Cerebellar cortex (tissue), 1 donor: Measurements from ENCODE around the gene INPP5D.
"Not testable (repeated sequence)": the region's sequence is repeated elsewhere in the genome, so short reads cannot be mapped to it uniquely, and the experiment has no call there.

Experiments
- DNase-seq: peaks from one replicate; pipeline ENCODE4 v3.0.0-alpha.2; 2015; ENCODE audit warnings: low spot score

INPP5D gene

DNA sequence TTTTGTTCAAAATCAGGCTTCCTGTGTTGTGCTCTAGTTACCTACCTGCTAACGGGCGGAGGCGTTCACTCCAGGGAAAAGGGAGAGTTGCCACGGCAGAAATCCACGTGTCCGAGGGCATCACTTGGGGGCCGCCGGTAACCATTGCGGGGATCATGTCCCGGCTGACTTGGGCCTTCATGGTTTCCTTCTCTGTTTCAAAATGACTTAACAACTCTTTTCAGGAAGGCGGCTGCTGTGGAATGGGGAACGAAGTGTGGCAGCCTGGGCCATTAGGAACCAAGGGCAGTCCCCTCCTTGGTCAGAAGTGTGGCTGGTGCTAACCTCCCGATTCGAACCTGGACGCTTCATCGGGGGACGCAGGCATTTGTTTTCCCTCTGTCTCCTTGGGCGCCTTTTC is 56.8 kb downstream of the INPP5D start:
- no peak for DNase-seq

DNA sequence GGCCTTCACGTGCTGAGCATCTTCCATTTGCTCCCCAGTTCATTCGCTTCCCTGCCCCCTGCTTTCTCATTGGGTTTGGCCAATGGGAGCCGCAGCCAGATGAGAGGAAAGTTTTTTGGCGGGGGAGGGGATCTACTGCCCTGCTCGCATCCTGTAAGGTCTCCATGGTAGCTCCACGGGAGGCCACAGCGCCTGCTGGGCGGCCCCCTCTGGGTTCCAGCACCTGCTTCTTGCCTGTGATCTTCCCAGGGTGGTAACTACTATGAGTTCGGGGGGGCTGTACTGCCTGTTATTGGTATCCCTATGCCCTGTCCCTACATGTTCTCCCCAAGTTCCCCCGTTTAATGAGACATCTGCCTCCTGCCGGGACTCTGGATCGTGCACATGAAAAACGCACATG is 57.2 kb downstream of the INPP5D start:
- no peak for DNase-seq

DNA sequence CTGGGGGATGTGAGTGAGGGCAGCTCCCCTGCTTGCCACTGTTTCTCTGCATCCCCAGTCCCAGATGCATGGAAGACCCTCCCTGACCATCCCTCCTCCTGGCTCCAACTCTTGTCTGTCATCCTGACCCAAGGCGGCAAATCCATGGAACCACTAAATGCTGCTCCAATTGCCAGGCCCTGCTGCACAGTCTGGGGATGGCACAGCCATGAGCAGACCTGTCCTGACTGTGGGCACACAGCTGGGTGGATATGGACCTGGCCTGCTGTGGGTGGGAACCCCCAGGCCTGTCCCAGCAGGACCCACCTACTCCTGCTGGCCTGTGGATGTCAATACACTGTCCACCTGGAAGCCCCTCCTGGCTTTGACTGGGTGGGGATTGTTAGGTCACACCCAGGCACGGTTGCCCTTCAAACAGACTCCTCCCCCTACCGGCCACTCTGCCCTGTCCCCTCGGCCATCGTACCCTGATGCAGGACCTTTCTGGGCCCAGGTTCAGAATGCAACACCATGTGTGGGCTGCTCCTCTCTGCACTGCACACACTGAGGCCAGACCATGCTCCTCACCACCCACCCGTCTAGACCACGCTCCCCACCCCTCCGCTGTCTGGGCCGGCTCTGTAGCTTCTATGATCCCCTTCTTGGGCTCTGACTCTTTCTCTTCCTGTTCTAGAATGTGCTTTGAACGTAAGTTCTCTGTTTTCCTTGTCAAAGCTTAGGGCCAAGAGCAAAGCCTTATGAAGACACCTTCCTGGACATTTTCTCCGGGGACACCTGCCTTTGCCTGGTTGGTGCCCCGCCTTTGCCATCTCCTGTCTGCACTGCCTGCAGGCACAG is 57.9 kb downstream of the INPP5D start:
- DNase-seq, result no peak

DNA sequence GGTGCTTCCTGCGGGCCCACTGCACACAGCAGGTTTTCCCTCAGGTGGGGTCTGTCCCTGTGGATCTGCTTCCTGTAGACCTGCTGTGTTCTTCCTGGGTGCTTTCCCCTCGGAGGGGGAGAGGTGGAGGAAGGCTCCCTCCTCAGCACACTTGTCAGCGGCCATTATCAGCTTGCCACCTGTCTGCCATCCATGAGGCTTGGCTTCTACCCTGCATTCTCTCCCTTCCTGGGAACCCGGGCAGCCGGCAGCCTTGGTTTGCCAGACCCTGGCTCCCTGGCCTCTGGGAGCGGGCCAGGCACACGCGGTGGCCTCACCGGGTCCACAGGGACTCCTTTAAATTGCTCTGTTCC is 58.5 kb downstream of the INPP5D start:
- peak; percentile 22 for DNase-seq

DNA sequence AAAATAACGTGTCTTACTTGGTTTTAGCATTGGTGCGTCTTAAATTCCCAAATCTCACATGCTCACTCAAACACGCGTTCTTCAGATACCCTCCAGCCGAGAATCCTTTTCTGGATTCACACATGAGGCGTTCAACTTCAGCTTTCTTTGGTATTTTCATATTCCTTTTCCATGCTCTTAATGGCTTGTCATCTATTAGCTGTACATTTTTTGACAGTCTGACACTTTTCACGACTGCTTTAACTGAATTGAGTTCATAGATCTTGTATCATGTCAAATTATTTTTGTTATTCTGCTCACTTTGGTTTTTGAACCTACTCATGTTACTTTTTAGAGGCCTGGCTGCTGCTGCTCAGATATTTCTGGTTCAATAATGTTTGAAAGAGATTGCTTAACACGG is 59.0 kb downstream of the INPP5D start:
- peak; percentile 6 for DNase-seq

DNA sequence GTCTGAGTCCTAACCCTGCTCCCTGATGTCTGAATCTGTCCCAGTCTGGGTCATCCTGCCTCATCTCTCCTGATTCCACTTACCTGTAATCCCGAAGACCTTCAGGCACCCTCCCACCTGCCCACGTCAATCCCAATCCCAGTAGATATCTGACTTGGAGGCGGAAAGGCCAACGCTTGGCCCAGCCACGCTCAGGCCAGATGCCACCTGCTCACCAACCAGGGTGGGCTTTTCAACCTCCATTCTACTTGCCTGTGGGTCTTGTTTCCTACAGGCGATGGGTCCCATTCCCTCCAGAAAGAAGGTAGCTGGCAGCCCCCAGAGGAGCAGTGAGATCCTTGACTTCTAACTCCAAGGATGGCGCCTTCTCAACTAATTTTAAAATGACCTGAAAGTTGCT is 59.7 kb downstream of the INPP5D start:
- DNase-seq, result no peak

DNA sequence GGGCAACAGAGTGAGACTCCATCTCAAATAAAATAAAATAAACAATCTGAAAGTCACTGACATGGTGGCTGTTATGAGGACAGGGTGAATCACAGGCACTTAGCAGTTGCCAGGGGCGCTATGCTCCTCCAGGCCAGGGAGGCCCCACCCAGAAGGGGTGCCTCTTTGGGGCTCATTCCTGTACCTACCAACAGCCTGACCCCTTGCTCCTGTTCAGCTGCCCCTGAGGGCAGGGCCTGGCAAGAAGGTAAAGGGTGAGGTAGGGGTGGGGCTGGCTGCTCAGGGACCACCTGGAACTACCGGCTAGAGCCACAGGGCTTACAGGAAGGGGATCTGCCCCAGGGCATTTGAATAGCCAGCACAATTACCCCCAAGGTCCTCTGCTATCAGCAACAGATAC is 60.3 kb downstream of the INPP5D start:
- no peak for DNase-seq

DNA sequence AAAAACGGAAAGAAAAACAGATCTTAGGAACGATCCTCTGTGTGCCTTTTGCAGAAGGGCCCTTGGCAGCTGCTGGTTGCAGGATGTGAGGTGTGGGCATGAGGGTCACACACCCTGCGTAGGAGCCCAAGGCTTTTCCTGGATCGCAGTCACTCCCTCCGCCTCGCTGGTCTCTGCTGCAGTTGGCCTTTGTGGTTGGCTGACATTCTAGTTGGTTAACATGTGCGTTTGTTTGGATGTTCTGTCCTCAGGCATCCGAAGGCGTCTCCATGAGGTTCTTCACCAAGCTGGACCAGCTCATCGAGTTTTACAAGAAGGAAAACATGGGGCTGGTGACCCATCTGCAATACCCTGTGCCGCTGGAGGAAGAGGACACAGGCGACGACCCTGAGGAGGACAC is 61.7 kb downstream of the INPP5D start:
- no peak for DNase-seq

DNA sequence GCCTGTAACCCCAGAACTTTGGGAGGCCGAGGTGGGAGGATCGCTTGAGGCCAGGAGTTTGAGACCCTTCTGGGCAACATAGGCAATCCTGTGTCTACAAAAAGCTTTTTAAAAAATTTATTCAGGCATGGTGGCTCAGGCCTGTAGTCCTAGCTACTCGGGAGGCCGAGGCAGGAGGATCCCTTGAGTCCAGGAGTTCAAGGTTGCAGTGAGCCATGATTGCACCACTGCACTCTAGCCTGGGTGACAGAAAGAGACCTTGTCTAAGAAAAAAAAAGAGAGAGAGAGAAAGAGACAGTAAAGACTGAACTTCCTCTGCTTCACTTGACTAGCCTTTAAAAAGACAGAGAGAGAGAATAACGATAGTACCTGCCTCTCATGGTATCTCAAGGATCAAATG is 62.4 kb downstream of the INPP5D start:
- no peak for DNase-seq

DNA sequence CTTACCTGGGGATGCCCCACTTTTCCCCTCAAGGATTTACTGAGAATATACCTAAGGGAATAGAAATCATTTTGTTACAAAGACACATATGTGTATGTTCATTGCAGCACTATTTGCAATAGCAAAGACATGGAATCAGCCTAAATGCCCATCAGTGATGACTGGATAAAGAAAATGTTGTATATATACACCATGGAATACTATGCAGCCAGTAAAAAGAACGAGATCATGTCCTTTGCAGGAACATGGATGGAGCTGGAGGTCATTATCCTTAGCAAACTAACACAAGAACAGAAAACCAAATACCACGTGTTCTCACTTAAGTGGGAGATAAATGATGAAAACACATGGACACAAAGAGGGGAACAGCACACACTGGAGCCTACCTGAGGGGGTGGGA is 63.4 kb downstream of the INPP5D start:
- not testable (repeated sequence) for DNase-seq

DNA sequence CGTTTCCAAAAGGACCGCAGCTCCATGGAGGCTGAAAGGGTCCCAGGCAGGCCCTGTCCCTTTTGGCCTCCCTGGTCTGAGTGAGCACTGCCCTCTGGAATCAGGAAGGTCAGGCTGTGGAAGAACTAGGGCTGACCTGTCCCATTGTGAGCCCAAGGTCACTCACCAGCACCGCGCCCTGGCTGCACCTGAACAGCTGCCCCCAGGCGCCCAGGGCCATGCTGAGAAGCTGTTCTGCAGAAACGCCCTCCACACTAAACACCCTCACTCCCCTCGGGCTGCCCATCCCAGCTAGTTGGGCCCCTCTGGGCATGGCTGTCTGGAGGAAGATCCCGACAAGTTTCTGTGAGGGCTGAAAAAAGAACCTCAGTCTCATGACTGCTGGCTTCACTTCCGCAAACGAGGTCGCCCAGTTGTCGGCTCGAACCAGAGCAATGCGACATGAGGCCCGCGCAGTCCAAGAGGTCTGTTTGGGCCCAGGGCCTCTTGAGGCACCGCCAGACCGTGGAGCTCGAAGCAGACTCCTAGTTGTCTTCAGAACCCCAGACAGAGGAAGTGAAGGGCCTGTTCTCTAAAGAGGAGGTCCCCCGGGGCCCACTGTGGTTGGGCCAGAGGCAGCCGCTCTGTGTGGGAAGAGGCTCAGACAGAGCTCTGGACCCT is 64.4 kb downstream of the INPP5D start:
- DNase-seq, result no peak

DNA sequence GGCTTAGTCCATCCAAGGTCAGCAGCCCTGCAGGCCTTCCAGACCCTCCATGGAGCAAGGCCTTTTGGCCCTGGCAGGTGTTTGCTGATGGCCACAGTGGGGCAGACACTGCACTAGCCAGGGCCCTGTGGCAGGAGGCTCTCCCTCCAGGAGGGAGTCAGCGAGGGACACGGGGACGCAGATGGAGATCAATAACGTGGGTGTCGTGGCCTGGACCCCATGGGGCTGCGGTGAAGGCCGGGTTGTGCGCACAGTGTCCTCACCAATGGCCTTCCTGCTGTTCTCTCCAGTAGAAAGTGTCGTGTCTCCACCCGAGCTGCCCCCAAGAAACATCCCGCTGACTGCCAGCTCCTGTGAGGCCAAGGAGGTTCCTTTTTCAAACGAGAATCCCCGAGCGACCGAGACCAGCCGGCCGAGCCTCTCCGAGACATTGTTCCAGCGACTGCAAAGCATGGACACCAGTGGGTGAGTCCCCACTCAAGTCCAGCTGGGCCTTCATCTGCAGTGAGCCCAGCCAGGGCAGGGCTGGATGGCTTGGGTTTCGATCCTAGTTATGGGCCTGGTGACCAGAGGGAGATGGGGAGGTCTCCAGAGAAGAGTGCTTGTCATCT is 65.4 kb downstream of the INPP5D start:
- no peak for DNase-seq

DNA sequence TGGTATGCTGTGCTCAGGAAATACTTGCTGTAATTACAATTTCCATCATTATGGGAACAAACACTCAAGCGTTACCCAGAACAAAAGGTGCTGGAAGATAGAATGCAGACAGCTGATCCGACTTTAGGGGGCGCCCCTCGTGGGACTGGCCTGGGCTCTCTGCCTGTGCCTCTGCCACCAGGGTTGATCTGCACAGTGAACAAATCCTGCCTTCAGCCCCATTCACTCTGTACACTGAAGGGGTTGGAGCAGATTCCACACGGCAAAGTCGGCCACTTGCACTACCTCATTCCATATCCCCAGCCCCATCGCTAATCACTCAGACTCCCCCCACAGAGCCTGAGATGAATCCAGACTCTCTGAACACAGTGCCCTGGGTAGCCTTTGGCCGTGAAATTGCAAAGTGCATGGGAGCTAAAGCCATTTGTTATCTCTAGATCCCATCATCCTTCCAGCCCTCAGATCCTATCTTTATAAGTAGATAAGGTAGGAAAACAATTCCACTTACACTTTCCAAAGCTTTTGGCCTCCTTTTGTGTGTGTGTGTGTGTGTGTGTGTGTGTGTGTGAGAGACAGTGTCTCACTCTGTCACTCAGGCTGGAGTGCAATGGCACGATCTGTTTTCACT is 69.3 kb downstream of the INPP5D start:
- no peak for DNase-seq

DNA sequence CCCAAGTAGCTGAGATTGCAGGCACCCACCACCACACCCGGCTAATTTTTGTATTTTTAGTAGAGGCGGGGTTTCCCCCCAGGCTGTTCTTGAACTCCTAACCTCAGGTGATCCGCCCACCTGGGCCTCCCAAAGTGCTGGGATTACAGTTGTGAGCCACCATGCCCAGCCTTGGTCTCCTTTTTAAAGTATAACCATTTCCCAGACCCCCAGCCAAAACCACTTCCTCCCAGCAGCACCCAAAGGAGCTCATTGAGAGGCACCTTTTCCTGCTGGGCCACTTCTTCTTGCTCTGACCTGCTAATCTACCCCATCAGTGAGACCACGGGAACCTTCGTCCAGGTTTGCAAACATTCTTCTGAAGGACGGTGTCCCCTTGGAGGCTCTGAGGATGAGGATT is 69.9 kb downstream of the INPP5D start:
- no peak for DNase-seq

DNA sequence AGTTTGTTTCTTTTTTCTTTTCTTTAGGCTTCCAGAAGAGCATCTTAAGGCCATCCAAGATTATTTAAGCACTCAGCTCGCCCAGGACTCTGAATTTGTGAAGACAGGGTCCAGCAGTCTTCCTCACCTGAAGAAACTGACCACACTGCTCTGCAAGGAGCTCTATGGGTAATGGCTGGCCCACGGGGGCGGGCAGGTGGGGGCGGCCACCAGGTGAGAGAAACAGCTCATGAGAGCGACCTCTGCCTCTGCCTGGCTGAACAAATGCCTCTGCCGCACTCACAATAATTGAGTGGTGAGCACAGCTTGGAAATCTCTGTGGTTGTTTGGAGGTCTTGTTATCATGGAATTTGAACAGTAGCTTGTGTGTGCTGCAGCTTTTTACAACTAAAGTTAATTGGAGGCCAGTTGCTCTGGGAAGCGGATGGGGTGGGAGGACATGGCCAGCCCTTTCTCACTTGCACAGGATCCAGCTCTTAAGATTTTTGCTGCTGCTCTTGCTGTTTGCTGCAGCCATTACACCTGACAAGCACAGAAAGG is 70.4 kb downstream of the INPP5D start:
- no peak for DNase-seq

DNA sequence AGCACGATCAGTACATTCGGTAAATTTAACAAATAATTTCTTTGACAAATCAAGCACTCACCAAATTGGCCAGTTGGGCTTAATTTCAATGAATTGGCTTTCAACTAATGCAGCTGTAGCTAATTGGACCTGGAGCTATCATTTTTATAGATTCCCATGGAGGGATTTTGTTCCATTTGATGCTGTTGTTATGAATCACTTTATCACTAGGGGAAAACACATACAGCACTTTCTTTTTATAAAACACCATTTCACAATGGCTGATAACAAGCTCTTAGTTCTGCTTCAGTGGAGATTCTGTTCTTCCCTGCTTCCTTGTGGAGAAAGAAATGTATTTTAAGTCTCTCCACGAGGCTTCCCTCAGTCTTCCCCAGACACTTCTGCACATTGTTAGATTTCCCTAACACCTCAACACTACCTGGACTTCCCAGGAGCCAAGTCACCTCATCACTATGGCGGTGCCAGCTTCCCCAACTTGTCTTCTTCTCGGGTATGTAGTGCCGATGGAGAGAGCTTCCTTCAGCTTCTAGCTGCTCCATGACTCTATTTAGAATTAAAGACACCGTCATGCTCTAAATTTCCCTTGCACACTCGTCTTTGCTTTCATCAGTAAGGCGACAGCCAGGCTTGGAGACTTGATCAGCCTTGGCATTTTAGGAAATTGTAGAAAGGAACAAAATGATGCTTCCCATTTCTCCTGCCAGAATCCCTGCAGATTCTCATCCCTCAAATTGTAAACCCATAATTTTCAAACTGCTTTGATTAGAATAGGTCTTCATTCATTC is 72.0 kb downstream of the INPP5D start:
- DNase-seq, result no peak

DNA sequence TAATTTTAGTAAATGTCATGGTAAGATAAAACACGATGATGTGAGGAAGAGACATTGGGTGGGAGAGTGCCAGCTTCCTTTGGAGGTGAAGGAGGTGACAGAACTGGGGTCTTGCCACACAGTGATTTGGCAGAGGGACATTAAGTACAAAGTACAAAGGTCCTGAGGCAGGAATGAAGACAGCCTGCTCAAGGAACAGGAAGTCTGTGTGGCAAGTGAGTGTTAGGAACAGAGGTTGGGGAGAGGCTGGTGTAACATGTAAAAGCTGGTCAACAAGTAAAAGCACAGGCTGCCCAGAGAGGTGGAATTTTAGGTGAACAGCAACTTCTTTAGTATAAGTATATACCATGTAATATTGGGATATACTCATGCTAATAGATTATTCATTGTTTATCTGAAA is 73.1 kb downstream of the INPP5D start:
- no peak for DNase-seq

DNA sequence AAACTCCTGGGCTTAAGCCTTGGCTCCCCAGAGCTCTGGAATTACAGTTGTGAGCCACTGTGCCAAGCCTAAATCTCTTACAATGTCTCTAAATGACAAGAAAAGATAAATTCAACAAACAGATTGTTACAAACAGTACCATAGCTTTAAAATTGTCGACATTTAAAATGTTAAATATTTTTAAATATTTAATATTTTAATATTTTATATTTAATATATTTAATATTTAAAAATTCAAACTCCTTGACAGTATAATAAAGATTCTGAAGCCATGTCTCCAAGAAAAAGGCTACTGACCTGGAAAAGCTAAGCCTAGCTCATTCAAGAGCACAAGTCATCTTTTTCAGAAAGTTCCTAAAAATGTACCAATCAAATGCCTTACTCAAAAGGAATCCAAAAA is 75.3 kb downstream of the INPP5D start:
- DNase-seq, result no peak

DNA sequence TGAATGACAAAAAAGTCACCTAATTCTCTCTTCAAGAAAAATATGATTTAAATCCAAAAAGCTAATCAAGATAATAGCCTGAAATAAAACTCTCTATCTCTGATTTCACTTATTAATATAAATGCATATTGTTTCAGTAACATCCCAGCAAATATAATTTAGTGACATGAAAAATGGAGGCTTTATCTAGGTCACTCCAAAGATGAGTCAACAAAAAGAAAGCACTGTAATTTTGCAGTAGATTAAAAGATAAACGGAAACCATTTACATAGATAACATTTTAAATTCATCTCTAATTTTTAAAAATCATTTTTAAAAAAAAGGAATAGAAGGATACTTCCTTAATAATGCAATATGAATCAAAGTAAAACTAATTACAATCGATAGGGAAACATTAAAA is 76.9 kb downstream of the INPP5D start:
- no peak for DNase-seq

DNA sequence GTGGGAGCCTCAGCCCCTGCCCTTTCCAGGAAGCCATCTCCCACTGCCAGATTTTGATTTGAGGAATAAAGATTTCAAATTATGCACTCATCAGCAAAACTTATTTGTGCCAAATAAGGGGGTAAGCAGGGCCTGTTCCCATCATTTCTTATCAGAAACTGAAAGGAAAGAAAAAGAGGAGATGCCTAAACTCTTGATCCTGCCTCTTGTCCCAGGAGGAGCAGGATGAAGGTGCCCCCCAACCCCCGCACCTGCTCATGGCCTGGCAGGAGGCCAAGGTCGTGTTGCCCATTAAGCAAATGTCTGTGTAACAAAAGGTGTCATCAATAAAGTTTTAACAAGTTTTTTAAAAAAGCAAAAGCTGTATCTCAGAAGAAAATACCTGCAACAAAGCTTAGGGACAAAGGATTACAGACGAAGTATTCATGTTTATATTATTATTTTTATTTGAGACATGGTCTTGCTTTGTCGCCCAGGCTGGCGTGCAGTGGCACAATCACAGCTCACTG is 80.0 kb downstream of the INPP5D start:
- no peak for DNase-seq

DNA sequence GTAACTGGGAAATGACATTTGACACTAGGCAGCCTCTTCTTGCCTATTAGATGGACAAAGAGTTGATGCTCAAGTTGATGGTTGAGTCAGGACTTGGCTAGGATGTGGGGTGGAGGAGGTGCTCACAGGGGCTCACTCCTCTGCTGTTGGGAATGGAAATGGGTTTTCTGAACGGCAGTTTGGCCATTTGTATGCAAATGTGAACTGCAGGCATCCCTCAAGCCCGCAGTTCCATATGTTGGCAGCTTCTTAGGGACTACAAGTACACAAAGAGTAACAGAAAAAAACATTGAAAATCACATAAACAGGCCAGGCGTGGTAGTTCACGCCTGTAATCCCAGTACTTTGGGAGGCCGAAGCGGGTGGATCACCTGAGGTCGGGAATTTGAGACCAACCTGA is 80.8 kb downstream of the INPP5D start:
- DNase-seq, result no peak

DNA sequence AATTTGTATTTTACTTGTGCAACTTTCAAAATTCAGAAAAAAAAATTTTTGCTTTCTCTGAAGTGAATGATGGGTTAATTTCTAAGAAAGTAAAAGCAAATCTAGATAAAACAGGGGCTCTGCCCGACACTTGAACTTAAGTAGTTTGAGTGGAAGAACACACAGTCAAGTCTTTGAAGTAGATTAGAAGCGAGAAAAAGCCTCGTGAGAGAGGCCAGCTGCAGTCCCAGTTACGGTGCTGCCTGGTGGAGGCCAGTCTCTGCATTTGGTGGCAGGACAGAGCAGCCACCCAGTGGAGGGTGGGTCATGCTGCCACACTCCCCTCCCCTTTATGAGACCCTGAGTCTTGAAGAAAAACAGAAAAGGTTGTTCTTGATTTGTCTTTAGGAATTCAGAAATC is 81.8 kb downstream of the INPP5D start:
- no peak for DNase-seq
